H1 (cell line): ENCODE results near the gene USP35. TPM values are rescaled to one million over a fixed set of nuclear protein-coding genes. Genes with fewer than 3 reads are reported as not detected.

Source experiments
- CTCF ChIA-PET: fragments of 300-600 bp; sonication (Branson Sonifier 250); formaldehyde crosslinking; loops from one replicate; lab custom pipeline; 2021; ENCODE audit not compliant: partially characterized antibody; lab: Charles Lee
- POLR2A ChIA-PET: fragments of 300-600 bp; sonication (Branson Sonifier 250); formaldehyde crosslinking; loops from one replicate; lab custom pipeline; 2021; ENCODE audit warnings: inconsistent platforms; ENCODE audit not compliant: partially characterized antibody; lab: Charles Lee
- DNase-seq, 2 experiments: peaks; one replicate each; pipeline versions ENCODE4 v3.0.0 to v3.0.0-alpha.2; 2010 to 2022; ENCODE audit warnings: low spot score in 2 of 2, low read depth in 1 of 2, mixed read lengths in 1 of 2
- FAIRE-seq: peaks from 2 replicates; lab custom pipeline; 2011; peaks lifted over from hg19 to GRCh38; lab: Jason Lieb, UNC
- H2AFZ ChIP-seq: 2 replicates; pipeline ENCODE4 v1.8.1; 2012; ENCODE audit warnings: low read length, inconsistent platforms
- H2AK5ac ChIP-seq: 2 replicates; pipeline ENCODE4 v1.6.1; 2013; ENCODE audit warnings: low read depth, low read length
- H2BK120ac ChIP-seq: replicated peaks from 2 replicates; pipeline ENCODE3; 2013; ENCODE audit warnings: low read depth, low read length, inconsistent platforms
- H2BK12ac ChIP-seq: 2 replicates; pipeline ENCODE4 v1.6.1; 2013; ENCODE audit warnings: low read depth, low read length
- H2BK15ac ChIP-seq: 2 replicates; pipeline ENCODE4 v1.6.1; 2013; ENCODE audit warnings: low read length
- H2BK20ac ChIP-seq: 2 replicates; pipeline ENCODE4 v1.6.1; 2013; ENCODE audit warnings: low read length
- H2BK5ac ChIP-seq: 2 replicates; pipeline ENCODE4 v1.6.1; 2013; ENCODE audit warnings: low read depth, low read length
- H3K14ac ChIP-seq: 2 replicates; pipeline ENCODE4 v1.6.1; 2013; ENCODE audit warnings: inconsistent platforms; ENCODE audit not compliant: insufficient read length
- H3K18ac ChIP-seq: 2 replicates; pipeline ENCODE4 v1.6.1; 2013; ENCODE audit warnings: low read length; ENCODE audit errors: extremely low read depth
- H3K23ac ChIP-seq: 2 replicates; pipeline ENCODE4 v1.6.1; 2013; ENCODE audit warnings: inconsistent platforms; ENCODE audit not compliant: insufficient read length
- H3K23me2 ChIP-seq: 2 replicates; pipeline ENCODE4 v1.6.1; 2013; ENCODE audit warnings: low read depth, low read length
- H3K27ac ChIP-seq: 2 replicates; pipeline ENCODE4 v1.6.1; 2011; ENCODE audit warnings: low read depth, low read length, inconsistent platforms
- H3K27me3 ChIP-seq, 4 experiments: replicated peaks in 1 of 4; 1 replicate in 1 of 4; 2 replicates in 3 of 4; pipeline versions ENCODE4 v1.6.1 to v1.8.1; 2011 to 2013; ENCODE audit warnings: low read length in 3 of 4, mild to moderate bottlenecking in 3 of 4, inconsistent platforms in 2 of 4, mixed read lengths in 2 of 4, moderate library complexity in 1 of 4; ENCODE audit not compliant: control insufficient read depth in 3 of 4, insufficient read depth in 3 of 4; ENCODE audit errors: extremely low read depth in 1 of 4
- H3K36me3 ChIP-seq, 4 experiments: 2 replicates each; pipeline versions ENCODE4 v1.6.1 to v1.8.1; 2011 to 2013; ENCODE audit warnings: mild to moderate bottlenecking in 4 of 4, low read length in 3 of 4, moderate library complexity in 2 of 4, control low read depth in 1 of 4, inconsistent platforms in 1 of 4; ENCODE audit not compliant: insufficient read depth in 4 of 4, control insufficient read depth in 2 of 4
- H3K4ac ChIP-seq: replicated peaks from 2 replicates; pipeline ENCODE3; 2013; ENCODE audit warnings: low read length, low read depth, mixed read lengths, inconsistent platforms; ENCODE audit not compliant: insufficient read length
- H3K4me1 ChIP-seq, 4 experiments: replicated peaks in 1 of 4; 1 replicate in 1 of 4; 2 replicates in 3 of 4; pipeline versions ENCODE4 v1.6.1 to v1.8.1; 2011 to 2013; ENCODE audit warnings: low read length in 3 of 4, inconsistent platforms in 2 of 4, mixed read lengths in 1 of 4; ENCODE audit not compliant: insufficient read depth in 4 of 4, control insufficient read depth in 3 of 4
- H3K4me2 ChIP-seq, 2 experiments: 2 replicates each; pipeline versions ENCODE4 v1.6.1 to v1.8.1; 2011 to 2013; ENCODE audit warnings: low read depth in 2 of 2, low read length in 2 of 2, control low read depth in 1 of 2, inconsistent platforms in 1 of 2, mild to moderate bottlenecking in 1 of 2; ENCODE audit not compliant: insufficient read depth in 1 of 2
- H3K4me3 ChIP-seq, 4 experiments: fragments of 200-600, 300-600 bp in 1 of 4; sonication (generic), shearing (Covaris generic), sonication (Bioruptor Twin) in 1 of 4; 2 replicates each; pipeline versions ENCODE4 v1.5.1 to v1.8.1; 2011 to 2016; ENCODE audit warnings: low read length in 4 of 4, low read depth in 3 of 4, control low read depth in 2 of 4, inconsistent platforms in 2 of 4, mild to moderate bottlenecking in 2 of 4, mixed read lengths in 1 of 4, moderate library complexity in 1 of 4; ENCODE audit not compliant: insufficient read depth in 2 of 4; ENCODE audit errors: extremely low read depth in 1 of 4
- H3K56ac ChIP-seq: replicated peaks from 2 replicates; pipeline ENCODE3; 2013; ENCODE audit warnings: low read depth, mild to moderate bottlenecking, mixed read lengths, low read length, inconsistent platforms; ENCODE audit not compliant: insufficient read length
- H3K79me1 ChIP-seq: 2 replicates; pipeline ENCODE4 v1.6.1; 2013; ENCODE audit warnings: low read depth, low read length, control low read depth
- H3K79me2 ChIP-seq, 2 experiments: 2 replicates each; pipeline versions ENCODE4 v1.6.1 to v1.8.1; 2012 to 2013; ENCODE audit warnings: low read length in 2 of 2, mild to moderate bottlenecking in 2 of 2, inconsistent platforms in 1 of 2; ENCODE audit not compliant: insufficient read depth in 2 of 2, control insufficient read depth in 1 of 2
- H3K9ac ChIP-seq, 4 experiments: replicated peaks in 1 of 4; 1 replicate in 1 of 4; 2 replicates in 3 of 4; pipeline versions ENCODE4 v1.6.1 to v1.8.1; 2011 to 2013; ENCODE audit warnings: low read depth in 3 of 4, low read length in 3 of 4, control low read depth in 2 of 4, mild to moderate bottlenecking in 2 of 4, moderate library complexity in 2 of 4, inconsistent platforms in 1 of 4; ENCODE audit errors: extremely low read depth in 1 of 4
- H3K9me3 ChIP-seq, 2 experiments: 2 replicates each; pipeline versions ENCODE4 v1.6.1 to v1.8.1; 2012 to 2013; ENCODE audit warnings: mild to moderate bottlenecking in 2 of 2, moderate library complexity in 2 of 2, control low read depth in 1 of 2, inconsistent platforms in 1 of 2, low read depth in 1 of 2, low read length in 1 of 2, mixed read lengths in 1 of 2; ENCODE audit not compliant: insufficient read depth in 2 of 2
- H4K20me1 ChIP-seq, 2 experiments: replicated peaks in 1 of 2; 2 replicates each; pipeline versions ENCODE3 to v1.8.1; 2011 to 2013; ENCODE audit warnings: inconsistent platforms in 2 of 2, low read length in 2 of 2, mild to moderate bottlenecking in 1 of 2; ENCODE audit not compliant: insufficient read depth in 2 of 2, control insufficient read depth in 1 of 2
- H4K5ac ChIP-seq: 2 replicates; pipeline ENCODE4 v1.6.1; 2013; ENCODE audit warnings: low read length, low read depth, mixed read lengths, inconsistent platforms; ENCODE audit not compliant: insufficient read length
- H4K8ac ChIP-seq: 2 replicates; pipeline ENCODE4 v1.8.0; 2013; ENCODE audit warnings: mild to moderate bottlenecking, moderate library complexity, low read length, inconsistent platforms; ENCODE audit not compliant: insufficient read depth; ENCODE audit errors: extremely low read depth
- H4K91ac ChIP-seq: replicated peaks from 2 replicates; pipeline ENCODE3; 2013; ENCODE audit warnings: low read length, mixed read lengths, inconsistent platforms; ENCODE audit not compliant: insufficient read length
- ATF2 ChIP-seq: IDR thresholded peaks from 2 replicates; pipeline ENCODE4 v1.6.1; 2012; ENCODE audit warnings: low read length, inconsistent platforms
- BCL11A ChIP-seq, 2 experiments: IDR thresholded peaks; one replicate each; pipeline ENCODE4 v1.6.1; 2011; ENCODE audit warnings: low read depth in 2 of 2, low read length in 2 of 2, mild to moderate bottlenecking in 2 of 2
- FOSL1 ChIP-seq: IDR thresholded peaks from 2 replicates; pipeline ENCODE4 v1.6.1; 2011; ENCODE audit warnings: mild to moderate bottlenecking, low read depth, low read length, moderate library complexity; ENCODE audit not compliant: insufficient read depth
- KDM4A ChIP-seq: IDR thresholded peaks from one replicate; pipeline ENCODE4 v1.7.1; 2012; ENCODE audit warnings: low read depth, mild to moderate bottlenecking, moderate library complexity, low read length, inconsistent platforms; ENCODE audit not compliant: severe bottlenecking
- WGBS, 2 experiments: shearing (Covaris generic) in 1 of 2; methylation state at CpG; one replicate each; pipeline versions ENCODE4 v1.1.6 to v1.1.7; 2013 to 2015; ENCODE audit warnings: low lambda C conversion rate in 2 of 2, mixed read lengths in 2 of 2, inconsistent platforms in 1 of 2, low coverage in 1 of 2, missing lambda C conversion rate in 1 of 2; ENCODE audit not compliant: insufficient replicate concordance in 2 of 2, insufficient coverage in 1 of 2, insufficient read length in 1 of 2; ENCODE audit errors: extremely low coverage in 1 of 2, missing lambda C conversion rate in 1 of 2; 5-methylcytosine and 5-hydroxymethylcytosine counted together
- polyA plus RNA-seq, 7 experiments: library from polyadenylated mRNA; depleted of rRNA in 3 of 7; stranded (reverse) in 5 of 7; unstranded in 2 of 7; fragments of >200 nt in 5 of 7; fragments of 200-250 nt in 2 of 7; gene quantifications; 1 replicate in 5 of 7; 2 replicates in 1 of 7; 4 replicates in 1 of 7; pipeline versions ENCODE4 v1.2.1 to v1.2.3, GENCODE V29; 2011 to 2013; ENCODE audit warnings: missing spikeins in 2 of 7, mixed read lengths in 2 of 7
- total RNA-seq: library from RNA; stranded (reverse); fragmentation: NEBNext Ultra II Directional; extraction: Animal tissue kit (Norgen Biotek cat#: 25700); gene quantifications from 2 replicates; pipeline ENCODE4 v1.2.1, GENCODE V29; 2021

USP35 gene
- total and polyA plus RNA-seq, 2 of the 8 experiments (the other 6 are each of a cell fraction or from before 2014, with no cell fraction given): 4.6 to 6.8 TPM

GRCh38 chr11:78211565-78211964 lies 22.8 kb downstream of the USP35 start:
- H2BK12ac ChIP-seq: no peak overlapping the region
- ChIA-PET CTCF (no interaction called here), POLR2A (interaction anchor here (1.6 kb wide), 1 partner anchor 11 kb away, joined by 3 read pairs; no protein-coding TSS in a partner anchor)
- H3K4ac ChIP-seq: no peak overlapping the region
- DNase-seq (no peak), FAIRE-seq (no peak)
- no peaks in the 10 kb centered on the region for H3K23me2 ChIP-seq
- H3K9me3 ChIP-seq: no peaks in the 10 kb centered on the region
- 0 out of 2 replicates have a peak, but pooled peaks cover 2% of the 10 kb centered on the region for H3K79me1 ChIP-seq
- no peak overlapping the region for H4K8ac ChIP-seq
- H3K36me3 ChIP-seq: peaks cover 0 to 9% (median 2%) of the 10 kb centered on the region in 4 experiments; a peak in 6 of 8 replicates
- no peak overlapping the region for H3K23ac ChIP-seq
- H3K9ac ChIP-seq: no peak overlapping the region
- H3K4me1 ChIP-seq: no peaks in the 10 kb centered on the region; a peak in 1 of 7 replicates
- H2BK120ac ChIP-seq: no peak overlapping the region
- H2BK20ac ChIP-seq: no peak overlapping the region
- no peak overlapping the region for H2AK5ac ChIP-seq
- H4K91ac ChIP-seq: no peak overlapping the region
- H2AFZ ChIP-seq: no peak overlapping the region
- no peak overlapping the region for H3K18ac ChIP-seq
- H2BK15ac ChIP-seq: no peak overlapping the region
- H3K4me3 ChIP-seq: no peak overlapping the region
- H3K4me2 ChIP-seq: no peak overlapping the region
- H4K5ac ChIP-seq: no peak overlapping the region
- no peak overlapping the region for H2BK5ac ChIP-seq
- no peaks in the 10 kb centered on the region for H3K27me3 ChIP-seq
- no peaks in the 10 kb centered on the region for H3K79me2 ChIP-seq
- H3K27ac ChIP-seq: no peak overlapping the region
- WGBS, 2 experiments: 91% methylated on average over 5 of the region's 5 CpGs; no CpG with 5 or more reads in 1 of the 2 experiments
- H3K14ac ChIP-seq: no peak overlapping the region
- H3K56ac ChIP-seq: no peak overlapping the region
- H4K20me1 ChIP-seq: peaks cover 0 to 4% of the 10 kb centered on the region in 2 experiments
- TF ChIP-seq ATF2 (no peak), BCL11A (IDR thresholded peaks at IDR 0.05; ENCODE audit: low read depth in 2 of 2, low read length in 2 of 2) (no peak), KDM4A (no peak), FOSL1 (no peak)
